Ovary (tissue), 9 donors: ENCODE data around the gene SREBF2. TPM values are rescaled to one million over a fixed set of nuclear protein-coding genes. Genes with fewer than 3 reads are reported as not detected.

Experiments used
- DNase-seq, 5 donors: peaks; one replicate each; pipeline ENCODE4 v3.0.0-alpha.2; 2019 to 2020
- H3K27ac ChIP-seq, 2 donors: fragments of 200-600 bp; one replicate each; pipeline versions ENCODE4 v1.5.1 to v1.8.0; 2019 to 2022
- H3K27me3 ChIP-seq: fragments of 200-600 bp; one replicate; pipeline ENCODE4 v1.8.0; 2022
- H3K36me3 ChIP-seq: fragments of 200-600 bp; sonication (generic); one replicate; pipeline ENCODE4 v1.5.1; 2019
- H3K4me1 ChIP-seq: one replicate; pipeline ENCODE4 v1.8.1; 2013; ENCODE audit warnings: mild to moderate bottlenecking, moderate library complexity; ENCODE audit not compliant: insufficient read depth
- H3K4me3 ChIP-seq: fragments of 200-600 bp; sonication (generic); one replicate; pipeline ENCODE4 v1.5.1; 2017
- H3K9me3 ChIP-seq, 2 donors: fragments of 200-600 bp in 1 of 2; sonication (generic) in 1 of 2; one replicate each; pipeline versions ENCODE4 v1.5.1 to v1.8.1; 2013 to 2019; ENCODE audit warnings: mild to moderate bottlenecking in 1 of 2, moderate library complexity in 1 of 2
- CTCF ChIP-seq, 3 donors: fragments of 450-650 bp in 2 of 3; fragments of 200-600 bp in 1 of 3; IDR thresholded peaks; one replicate each; pipeline versions ENCODE4 v1.5.1 to v1.8.0; 2016 to 2022; ENCODE audit warnings: antibody characterized with exemption in 3 of 3, mild to moderate bottlenecking in 1 of 3
- EP300 ChIP-seq: sonication (generic); formaldehyde crosslinking; IDR thresholded peaks from one replicate; pipeline ENCODE4 v1.6.1; 2017; ENCODE audit warnings: antibody characterized with exemption
- POLR2A ChIP-seq: fragments of 450-650 bp; IDR thresholded peaks from one replicate; pipeline ENCODE4 v1.6.1; 2017; ENCODE audit warnings: antibody characterized with exemption, mild to moderate bottlenecking, moderate library complexity
- WGBS, 3 donors: extraction: QIAGEN DNeasy Blood & Tissue Kit in 1 of 3; methylation state at CpG; one replicate each; pipeline versions ENCODE4 v1.1.5 to v1.1.7; 2013 to 2017; 5-methylcytosine and 5-hydroxymethylcytosine counted together
- intact Hi-C, 4 donors: fragments of 100-400 bp; cut with DNase I; formaldehyde crosslinking; loops; one replicate each; pipeline versions ENCODE4 v1.11.0 to v1.15.1; 2022 to 2023
- polyA plus RNA-seq, 2 donors: library from polyadenylated mRNA; stranded (reverse); fragments of 200-250 nt in 1 of 2; fragments of 350-450 nt in 1 of 2; fragmentation: Illumina TruSeq in 1 of 2; extraction: RNeasy Lipid Tissue Mini Kit (QIAGEN cat#74804) in 1 of 2; gene quantifications; one replicate each; pipeline ENCODE4 v1.2.3, GENCODE V29; 2013 to 2014
- total RNA-seq, 7 donors: library from RNA; depleted of rRNA in 2 of 7; stranded (reverse); fragments of >200 nt in 2 of 7; fragmentation: NEBNext Ultra II Directional in 3 of 7; extraction: Animal tissue kit (Norgen Biotek cat#: 25700) in 3 of 7; gene quantifications; one replicate each; pipeline versions ENCODE4 v1.1.0 to v1.2.4, GENCODE V29; 2016 to 2023
- donor health status: DM: no; HTN: no; CAD: no; lungs with moderate emphysema.
- donor health status: DM: no; HTN: no; CAD: no.
- donor health status: Bipolar disorder and iron deficiency.
- donor health status: DM: yes; HTN: yes; CAD: no.
- donor health status: DM: no; HTN: no; CAD: no.
- donor health status: DM: yes; HTN: yes; CAD: no.

SREBF2 gene
- total and polyA plus RNA-seq, 9 donors, result 29.2 to 215 (median 74.1) TPM

GRCh38 chr22:41799486-41800347 lies 33.2 kb upstream of the SREBF2 start:
- no peaks in the 10 kb centered on the region for H3K4me1 ChIP-seq
- peak overlapping the region; percentile 18 to 87 for H3K27ac ChIP-seq
- no peaks in the 10 kb centered on the region for H3K27me3 ChIP-seq
- TF ChIP-seq EP300, result no peak
- TF ChIP-seq CTCF (IDR thresholded peaks at IDR 0.05), result no peak
- no peak for TF ChIP-seq POLR2A
- H3K36me3 ChIP-seq, result no peaks in the 10 kb centered on the region
- H3K9me3 ChIP-seq, result no peaks in the 10 kb centered on the region
- H3K4me3 ChIP-seq, result peak overlapping the region; percentile 90
- DNase-seq, result peak in 3 of 5 donors; percentile 35 to 60 (median 38)
- intact Hi-C loops, result no loop called here
- 17 to 23% (median 19%) methylated on average over 38 of the region's 38 CpGs for WGBS, 3 donors

GRCh38 chr22:41800348-41801146 lies 32.4 kb upstream of the SREBF2 start, which contains the start of gene CCDC134:
CCDC134 (plus strand) TSS chr22:41800679; CDS start chr22:41808891, 8,212 bp downstream.
- Histone ChIP-seq H3K27ac (peak within 1 kb of the TSS; percentile 18 to 87), H3K9me3 (no peaks in the 10 kb centered on the region), H3K36me3 (no peaks in the 10 kb centered on the region), H3K4me1 (no peaks in the 10 kb centered on the region), H3K4me3 (peak within 1 kb of the TSS; percentile 90), H3K27me3 (no peaks in the 10 kb centered on the region)
- DNase-seq, result peak; percentile 89 to 94 (median 92)
- 0% methylated on average over 51 to 52 of the region's 52 CpGs for WGBS, 3 donors
- intact Hi-C loops, result no loop called here
- TF ChIP-seq POLR2A (peak; percentile 60), EP300 (no peak)

- no peak overlapping the region for H3K27ac ChIP-seq
- no peak for DNase-seq
- WGBS, 3 donors, result 36 to 43% (median 39%) methylated on average over 4 of the region's 4 CpGs
- H3K36me3 ChIP-seq, result no peaks in the 10 kb centered on the region
- no peaks in the 10 kb centered on the region for H3K9me3 ChIP-seq
- no peak for TF ChIP-seq CTCF (IDR thresholded peaks at IDR 0.05)
- TF ChIP-seq EP300, result no peak
- TF ChIP-seq POLR2A, result no peak
- H3K4me1 ChIP-seq, result no peaks in the 10 kb centered on the region
- intact Hi-C loops, result no loop called here
- H3K4me3 ChIP-seq, result peak overlapping the region; percentile 90
- no peaks in the 10 kb centered on the region for H3K27me3 ChIP-seq
Measured at GRCh38 chr22:41801147-41801819, 31.6 kb upstream of the SREBF2 start.

- H3K4me1 ChIP-seq, result no peaks in the 10 kb centered on the region
- no peaks in the 10 kb centered on the region for H3K36me3 ChIP-seq
- H3K27ac ChIP-seq, result no peak overlapping the region
- H3K9me3 ChIP-seq, result no peaks in the 10 kb centered on the region
- intact Hi-C loops, result no loop called here
- no peak overlapping the region for H3K4me3 ChIP-seq
- WGBS, 3 donors, result 39 to 57% (median 45%) methylated on average over 2 of the region's 2 CpGs
- TF ChIP-seq POLR2A (no peak), EP300 (no peak), CTCF (IDR thresholded peaks at IDR 0.05) (no peak)
- DNase-seq, result no peak
- no peaks in the 10 kb centered on the region for H3K27me3 ChIP-seq
Measured at GRCh38 chr22:41801886-41802285, 31.0 kb upstream of the SREBF2 start.
